Hepatocyte (in vitro differentiated cells): ENCODE results near the gene C19orf47.

ENCODE experiments used
- CTCF ChIP-seq: fragments of 200-600 bp; sonication (generic); IDR thresholded peaks from 2 replicates; pipeline ENCODE4 v1.5.1; 2016; ENCODE audit warnings: antibody characterized with exemption, mild to moderate bottlenecking; ENCODE audit not compliant: poor library complexity
- EZH2phosphoT487 ChIP-seq: fragments of 200-600 bp; sonication (generic); IDR thresholded peaks from one replicate; pipeline ENCODE4 v1.6.1; 2018; ENCODE audit warnings: antibody characterized with exemption, mild to moderate bottlenecking, low read depth, moderate library complexity; ENCODE audit not compliant: unreplicated experiment, severe bottlenecking

DNA sequence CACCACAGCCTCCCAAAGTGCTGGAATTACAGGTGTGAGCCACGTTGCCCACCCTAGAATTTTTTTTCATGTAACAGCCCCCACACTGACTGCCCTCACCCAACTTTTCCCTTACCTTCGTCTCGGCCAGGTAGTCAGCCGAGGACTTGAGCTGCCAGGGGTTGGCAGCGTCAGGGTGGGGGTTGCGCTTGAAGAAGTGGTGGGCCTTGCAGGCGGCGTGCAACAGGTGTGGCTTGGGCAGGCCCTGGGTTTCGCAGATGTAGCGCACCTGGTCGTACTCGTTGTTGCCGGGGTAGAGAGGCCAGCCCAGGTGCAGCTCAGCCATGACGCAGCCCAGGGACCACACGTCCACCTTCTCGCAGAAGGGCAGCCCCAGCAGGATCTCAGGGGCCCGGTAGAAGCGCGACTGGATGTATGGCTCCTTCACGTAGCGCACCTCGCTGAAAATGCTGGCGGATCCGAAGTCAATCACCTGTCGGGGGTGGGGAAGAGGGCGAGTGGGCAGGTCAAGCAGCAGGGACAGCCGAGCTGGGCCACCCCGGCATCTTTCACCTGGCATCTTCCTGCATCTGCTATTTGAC is 35.6 kb upstream of the C19orf47 start:
- TF ChIP-seq CTCF (no peak), EZH2phosphoT487 (no peak)
